ENCODE results near the gene FBXO10.
"Not testable (repeated sequence)": the region's sequence is repeated elsewhere in the genome, so short reads cannot be mapped to it uniquely, and the experiment has no call there.

The FBXO10 gene, protein sequence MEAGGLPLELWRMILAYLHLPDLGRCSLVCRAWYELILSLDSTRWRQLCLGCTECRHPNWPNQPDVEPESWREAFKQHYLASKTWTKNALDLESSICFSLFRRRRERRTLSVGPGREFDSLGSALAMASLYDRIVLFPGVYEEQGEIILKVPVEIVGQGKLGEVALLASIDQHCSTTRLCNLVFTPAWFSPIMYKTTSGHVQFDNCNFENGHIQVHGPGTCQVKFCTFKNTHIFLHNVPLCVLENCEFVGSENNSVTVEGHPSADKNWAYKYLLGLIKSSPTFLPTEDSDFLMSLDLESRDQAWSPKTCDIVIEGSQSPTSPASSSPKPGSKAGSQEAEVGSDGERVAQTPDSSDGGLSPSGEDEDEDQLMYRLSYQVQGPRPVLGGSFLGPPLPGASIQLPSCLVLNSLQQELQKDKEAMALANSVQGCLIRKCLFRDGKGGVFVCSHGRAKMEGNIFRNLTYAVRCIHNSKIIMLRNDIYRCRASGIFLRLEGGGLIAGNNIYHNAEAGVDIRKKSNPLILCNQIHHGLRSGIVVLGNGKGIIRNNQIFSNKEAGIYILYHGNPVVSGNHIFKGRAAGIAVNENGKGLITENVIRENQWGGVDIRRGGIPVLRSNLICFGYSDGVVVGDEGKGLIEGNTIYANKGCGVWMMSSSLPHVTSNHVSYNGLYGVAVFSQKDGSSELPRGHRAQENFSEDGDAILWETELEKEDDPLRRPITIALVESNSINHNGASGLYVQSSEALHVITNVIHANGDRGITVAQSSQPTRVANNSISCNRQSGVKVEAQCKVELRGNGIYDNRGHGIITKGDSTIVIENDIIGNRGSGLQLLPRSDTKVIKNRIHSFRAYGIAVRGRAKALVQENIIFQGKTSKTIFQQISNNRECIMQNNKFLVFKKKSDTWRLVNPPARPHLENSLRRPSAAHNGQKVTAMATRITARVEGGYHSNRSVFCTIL

GRCh38 chr9:37575921-37576721 is at the start of gene FBXO10:
Gene FBXO10, minus strand, starts transcription at chr9:37576380. Its CDS starts 34,612 bp downstream, at chr9:37541768.
- DNase-seq, result peak; percentile 70

GRCh38 chr9:37625758-37626147 is 49.6 kb upstream of the FBXO10 start:
- no peak for DNase-seq

- no peak for DNase-seq
Observed at GRCh38 chr9:37625036-37625757, 49.0 kb upstream of the FBXO10 start.

GRCh38 chr9:37624073-37624472 is 47.9 kb upstream of the FBXO10 start:
- no peak for DNase-seq

DNA sequence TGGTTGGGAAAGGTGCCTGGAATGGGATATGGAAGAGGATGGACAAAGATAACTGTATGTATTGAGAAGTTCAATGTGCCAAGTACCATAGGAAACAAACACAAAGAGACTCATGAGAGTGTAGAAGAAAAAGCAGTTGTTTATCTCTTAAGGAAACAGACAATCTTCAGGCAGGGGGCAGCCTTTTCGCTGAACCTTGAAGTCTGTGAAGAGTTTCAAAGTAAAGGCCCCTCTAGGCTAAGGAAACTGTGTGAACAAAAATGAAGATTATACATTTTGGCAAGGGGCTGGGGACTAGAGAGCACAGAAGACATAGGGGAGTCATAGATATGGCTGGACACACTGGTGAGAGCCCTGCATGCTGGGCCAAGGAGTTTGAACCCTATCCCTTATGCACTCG is 47.1 kb upstream of the FBXO10 start:
- no peak for DNase-seq

- no peak for DNase-seq
Observed at GRCh38 chr9:37622462-37622861, 46.3 kb upstream of the FBXO10 start.

- DNase-seq, result peak; percentile 36
Observed at GRCh38 chr9:37621273-37622121, 45.3 kb upstream of the FBXO10 start.

- no peak for DNase-seq
Observed at GRCh38 chr9:37620396-37620795, 44.2 kb upstream of the FBXO10 start.

DNA sequence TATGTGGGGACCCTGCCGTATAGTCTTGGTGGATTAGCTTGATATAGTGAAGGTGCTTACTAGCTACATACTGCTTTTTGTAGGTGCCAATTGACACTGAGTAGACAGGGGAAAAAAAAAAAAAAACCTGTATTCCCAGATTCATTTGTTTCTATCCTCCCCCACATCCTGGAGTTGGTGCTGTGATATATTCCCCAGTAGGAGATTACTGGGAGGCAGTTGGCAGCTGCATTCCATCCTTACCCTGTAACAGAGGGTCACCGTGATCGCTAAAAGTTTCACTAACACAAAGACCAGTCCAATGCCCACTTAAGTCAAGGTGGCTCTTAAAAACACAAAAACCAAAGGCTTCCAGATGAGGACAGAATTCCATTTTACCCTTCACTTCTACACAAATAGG is 43.6 kb upstream of the FBXO10 start:
- DNase-seq, result no peak

DNA sequence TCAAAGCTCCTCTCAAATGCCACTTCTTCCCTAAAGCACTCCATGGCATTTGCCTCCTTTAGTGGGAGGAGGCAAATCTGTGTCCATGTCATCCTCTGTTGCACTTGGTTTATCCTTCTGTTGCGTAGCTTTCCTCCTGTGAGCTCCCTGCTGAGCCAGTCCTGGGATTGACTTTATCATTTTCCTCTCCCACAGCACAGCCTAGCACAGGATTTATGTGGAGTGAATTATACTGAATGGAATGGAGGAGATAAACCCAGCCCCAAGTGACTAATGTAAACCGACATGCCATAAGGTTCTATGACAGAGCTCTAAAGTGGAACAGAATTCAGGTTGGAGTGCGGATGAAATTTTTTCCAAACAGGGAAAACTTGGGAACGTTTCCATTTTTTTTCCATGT is 42.6 kb upstream of the FBXO10 start:
- no peak for DNase-seq

- DNase-seq, result peak; percentile 60
Observed at GRCh38 chr9:37617832-37618231, 41.7 kb upstream of the FBXO10 start.

DNA sequence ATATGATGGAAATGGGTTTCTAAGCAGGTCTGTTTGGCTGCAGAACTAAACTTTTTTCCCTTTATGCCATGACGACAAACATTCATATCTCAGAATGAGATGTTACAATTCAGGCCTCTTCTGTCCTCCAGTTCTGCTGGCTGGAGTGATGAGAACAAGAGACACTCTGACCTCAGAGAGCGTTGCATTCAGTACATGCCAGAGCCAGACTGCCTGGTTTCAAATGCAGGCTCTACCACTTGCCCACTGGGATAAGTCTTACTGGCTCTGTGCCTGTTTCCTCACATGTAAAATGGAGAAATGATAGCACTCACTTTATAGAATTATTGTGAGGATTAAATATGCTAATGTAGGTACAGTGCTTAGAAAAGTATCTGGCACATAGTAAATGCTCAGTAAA is 41.0 kb upstream of the FBXO10 start:
- no peak for DNase-seq

GRCh38 chr9:37611961-37612360 is 35.8 kb upstream of the FBXO10 start:
- DNase-seq, result no peak

- DNase-seq, result no peak
Observed at GRCh38 chr9:37611014-37611413, 34.8 kb upstream of the FBXO10 start.

GRCh38 chr9:37609735-37610397 is 33.7 kb upstream of the FBXO10 start:
- no peak for DNase-seq

DNA sequence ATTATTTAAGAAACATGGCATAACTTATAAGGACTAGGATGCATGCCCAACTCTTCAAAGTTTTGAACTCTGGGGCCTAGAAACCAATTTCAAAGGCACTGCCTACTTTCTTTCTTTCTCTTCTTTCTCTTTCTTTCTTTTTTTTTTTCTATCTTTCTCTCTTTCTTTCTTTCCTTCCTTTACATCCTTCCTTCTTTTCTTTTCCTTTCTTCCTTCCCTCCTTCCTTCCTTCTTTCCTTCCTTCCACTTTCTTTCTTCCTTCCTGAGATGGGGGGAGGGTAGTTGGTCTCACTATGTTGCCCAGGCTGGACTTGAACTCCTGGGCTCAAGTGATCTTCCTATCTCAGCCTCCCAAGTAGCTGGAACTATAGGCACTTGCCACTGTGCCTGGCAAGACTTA is 32.1 kb upstream of the FBXO10 start:
- no peak for DNase-seq

DNA sequence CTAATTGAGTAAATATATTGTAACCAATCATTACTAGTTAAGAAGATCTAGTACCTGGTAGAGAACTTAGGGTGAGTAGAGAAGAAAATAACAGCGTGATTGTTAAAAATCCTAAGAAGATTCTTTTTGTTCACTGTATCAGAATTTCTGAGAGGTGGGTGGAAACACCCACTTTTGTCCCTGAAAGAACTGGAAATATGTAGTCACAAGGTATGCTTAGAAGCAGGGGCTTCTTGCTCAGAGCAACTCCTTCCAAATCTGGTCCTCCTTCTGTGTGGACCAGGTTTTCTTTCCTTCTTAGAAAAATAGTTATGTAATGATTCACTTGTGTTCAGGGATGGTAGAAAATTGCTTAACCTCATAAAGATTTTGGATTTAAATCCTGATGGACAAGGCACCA is 28.1 kb upstream of the FBXO10 start:
- DNase-seq, result no peak

DNA sequence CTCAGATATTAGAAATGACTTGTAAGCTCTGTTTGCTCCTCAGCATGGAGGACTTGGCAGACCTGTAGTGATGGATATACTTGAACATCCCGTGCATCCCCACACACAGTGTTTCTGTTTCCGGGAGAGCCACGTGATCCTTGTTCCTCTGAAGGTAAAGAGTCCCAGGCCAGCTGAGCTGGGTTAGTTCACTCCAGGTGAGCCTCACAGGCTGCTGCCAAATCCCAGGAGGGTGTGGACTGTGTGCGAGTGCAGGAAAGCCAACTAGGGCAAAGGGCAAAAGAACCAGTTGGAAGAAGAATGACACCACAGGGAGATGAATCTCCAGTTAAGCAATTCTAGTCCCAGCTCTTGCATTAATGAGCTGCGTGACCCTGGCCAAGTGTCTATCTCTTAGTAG is 26.6 kb upstream of the FBXO10 start:
- DNase-seq, result no peak

GRCh38 chr9:37602061-37602460 is 25.9 kb upstream of the FBXO10 start:
- DNase-seq, result not testable (repeated sequence)

DNA sequence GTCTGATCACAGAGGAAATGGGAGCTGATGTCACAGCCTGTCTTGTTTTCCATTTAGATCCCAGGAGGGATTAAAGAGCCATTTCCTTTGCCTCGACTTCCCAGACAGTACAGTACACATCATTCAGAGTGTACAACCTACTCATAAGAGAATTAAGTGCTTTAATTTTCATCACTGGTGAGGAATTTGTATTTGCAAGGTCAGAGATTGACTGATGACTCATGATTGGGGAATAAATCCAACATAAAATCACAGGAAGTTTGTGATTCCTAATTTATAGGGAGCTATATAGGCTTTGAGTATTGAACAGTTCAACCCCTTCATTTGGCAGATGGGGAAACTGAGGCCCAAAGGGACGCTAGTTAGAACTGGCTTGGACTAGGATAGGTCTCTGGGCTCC is 20.3 kb upstream of the FBXO10 start:
- no peak for DNase-seq

Data from NCI-H1436 (cell line).